K562 (cell line): ENCODE results near the gene GOSR1.

Source experiments
- EGR1 ChIP-seq: fragments of 450-650 bp; conservative IDR thresholded peaks from 2 replicates; pipeline ENCODE4 v1.6.1; 2017; ENCODE audit warnings: mild to moderate bottlenecking
- NR3C1 ChIP-seq: sonication (generic); formaldehyde crosslinking; IDR thresholded peaks from 2 replicates; pipeline ENCODE4 v1.8.1; 2022; ENCODE audit warnings: missing genetic modification reagents
- POLR2B ChIP-seq: fragments of 450-650 bp; IDR thresholded peaks from 2 replicates; pipeline ENCODE4 v1.6.1; 2018; ENCODE audit warnings: low read depth; ENCODE audit not compliant: partially characterized antibody
- SP1 ChIP-seq: sonication (generic); formaldehyde crosslinking; IDR thresholded peaks from 2 replicates; pipeline ENCODE4 v1.8.1; 2022; ENCODE audit warnings: mild to moderate bottlenecking, missing genetic modification reagents
- TBP ChIP-seq: optimal IDR thresholded peaks from 2 replicates; pipeline ENCODE3; 2011; ENCODE audit warnings: low read depth, low read length, improper control_type of control experiment
- ZEB2 ChIP-seq: fragments of 450-650 bp; IDR thresholded peaks from 2 replicates; pipeline ENCODE4 v1.6.1; 2016
- ZNF143 ChIP-seq: sonication (generic); formaldehyde crosslinking; IDR thresholded peaks from 2 replicates; pipeline ENCODE4 v1.9.0; 2022; ENCODE audit warnings: mild to moderate bottlenecking, missing genetic modification reagents
- TF ChIP-seq, protein P1 (sequence below): fragments of 450-650 bp; IDR thresholded peaks from 2 replicates; pipeline ENCODE4 v1.6.1; 2016; ENCODE audit warnings: borderline replicate concordance

GRCh38 chr17:30571921-30572320 lies 94.7 kb downstream of the GOSR1 start:
- TF ChIP-seq SP1 (CRISPR knock-in tag), result no peak
- no peak for TF ChIP-seq NR3C1
- TF ChIP-seq, protein P1, sequence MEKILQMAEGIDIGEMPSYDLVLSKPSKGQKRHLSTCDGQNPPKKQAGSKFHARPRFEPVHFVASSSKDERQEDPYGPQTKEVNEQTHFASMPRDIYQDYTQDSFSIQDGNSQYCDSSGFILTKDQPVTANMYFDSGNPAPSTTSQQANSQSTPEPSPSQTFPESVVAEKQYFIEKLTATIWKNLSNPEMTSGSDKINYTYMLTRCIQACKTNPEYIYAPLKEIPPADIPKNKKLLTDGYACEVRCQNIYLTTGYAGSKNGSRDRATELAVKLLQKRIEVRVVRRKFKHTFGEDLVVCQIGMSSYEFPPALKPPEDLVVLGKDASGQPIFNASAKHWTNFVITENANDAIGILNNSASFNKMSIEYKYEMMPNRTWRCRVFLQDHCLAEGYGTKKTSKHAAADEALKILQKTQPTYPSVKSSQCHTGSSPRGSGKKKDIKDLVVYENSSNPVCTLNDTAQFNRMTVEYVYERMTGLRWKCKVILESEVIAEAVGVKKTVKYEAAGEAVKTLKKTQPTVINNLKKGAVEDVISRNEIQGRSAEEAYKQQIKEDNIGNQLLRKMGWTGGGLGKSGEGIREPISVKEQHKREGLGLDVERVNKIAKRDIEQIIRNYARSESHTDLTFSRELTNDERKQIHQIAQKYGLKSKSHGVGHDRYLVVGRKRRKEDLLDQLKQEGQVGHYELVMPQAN, result no peak
- no peak for TF ChIP-seq ZNF143 (CRISPR knock-in tag)
- TF ChIP-seq ZEB2, result no peak
- TF ChIP-seq TBP, result no peak
- no peak for TF ChIP-seq POLR2B
- TF ChIP-seq EGR1, result no peak
